GM21786 (cell line): ENCODE measurements around the gene TSPAN14.

Source experiments
- ATAC-seq: cut with Tn5 transposase; IDR thresholded peaks from one replicate; pipeline ENCODE4 v1.9.1; 2021; ENCODE audit not compliant: unreplicated experiment

Gene TSPAN14

DNA sequence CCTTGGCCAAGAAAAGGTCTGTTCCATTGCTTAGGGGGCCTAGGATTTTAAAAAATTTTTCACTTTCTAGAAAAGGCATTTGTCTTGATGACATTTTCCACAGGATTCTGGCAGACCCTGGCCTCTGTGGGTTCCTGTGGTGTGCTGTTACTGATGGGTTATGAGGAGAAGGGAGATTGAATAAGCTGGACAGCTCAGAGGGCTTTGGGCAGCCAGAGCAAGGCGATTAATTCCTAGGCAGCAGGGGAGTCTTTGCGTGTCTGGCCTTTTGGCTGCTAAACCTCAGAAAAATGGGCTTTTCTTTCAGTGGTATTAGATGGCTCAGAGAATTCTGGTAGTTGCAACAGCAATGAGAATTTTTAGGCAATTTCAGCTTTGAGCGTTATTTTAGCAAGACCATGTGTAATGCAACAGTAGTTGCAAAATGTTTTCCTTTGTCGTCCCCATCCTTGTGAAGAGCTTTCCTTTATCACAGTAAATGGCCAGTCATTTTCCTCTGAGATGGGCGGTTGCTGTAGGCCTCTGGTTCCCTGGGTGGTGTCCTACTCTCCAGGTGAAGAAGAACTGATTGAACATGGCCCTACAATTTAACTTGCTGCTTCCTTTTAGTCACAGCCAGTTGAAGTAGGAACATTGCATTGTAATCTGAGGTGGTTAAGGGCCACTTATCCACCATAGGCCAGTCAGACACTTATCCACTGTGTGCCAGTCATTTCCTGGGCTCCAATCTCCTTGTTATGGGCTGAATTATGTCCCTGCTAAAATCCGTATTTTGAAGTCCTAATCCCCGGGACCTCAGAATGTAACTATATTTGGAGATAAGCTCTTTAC, 126.7 kb downstream of the TSPAN14 start:
- no peak for ATAC-seq

DNA sequence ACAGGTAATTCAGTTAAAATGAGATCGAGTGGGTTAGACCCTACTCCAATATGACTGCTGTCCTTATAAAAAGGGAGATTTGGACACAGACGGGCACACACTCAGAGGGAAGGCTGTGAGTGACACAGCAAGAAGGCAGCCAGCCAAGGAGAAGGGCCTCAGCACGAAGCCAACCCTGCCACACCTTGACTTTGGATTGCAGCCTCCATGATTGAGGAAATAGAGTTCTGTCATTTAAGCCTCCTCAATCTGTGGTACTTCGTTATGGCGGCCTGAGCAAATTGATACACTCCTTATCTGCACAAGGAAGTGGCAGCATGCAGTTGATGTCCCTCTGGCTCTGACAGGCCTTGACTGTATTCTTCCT, 127.3 kb downstream of the TSPAN14 start:
- ATAC-seq, result no peak

DNA sequence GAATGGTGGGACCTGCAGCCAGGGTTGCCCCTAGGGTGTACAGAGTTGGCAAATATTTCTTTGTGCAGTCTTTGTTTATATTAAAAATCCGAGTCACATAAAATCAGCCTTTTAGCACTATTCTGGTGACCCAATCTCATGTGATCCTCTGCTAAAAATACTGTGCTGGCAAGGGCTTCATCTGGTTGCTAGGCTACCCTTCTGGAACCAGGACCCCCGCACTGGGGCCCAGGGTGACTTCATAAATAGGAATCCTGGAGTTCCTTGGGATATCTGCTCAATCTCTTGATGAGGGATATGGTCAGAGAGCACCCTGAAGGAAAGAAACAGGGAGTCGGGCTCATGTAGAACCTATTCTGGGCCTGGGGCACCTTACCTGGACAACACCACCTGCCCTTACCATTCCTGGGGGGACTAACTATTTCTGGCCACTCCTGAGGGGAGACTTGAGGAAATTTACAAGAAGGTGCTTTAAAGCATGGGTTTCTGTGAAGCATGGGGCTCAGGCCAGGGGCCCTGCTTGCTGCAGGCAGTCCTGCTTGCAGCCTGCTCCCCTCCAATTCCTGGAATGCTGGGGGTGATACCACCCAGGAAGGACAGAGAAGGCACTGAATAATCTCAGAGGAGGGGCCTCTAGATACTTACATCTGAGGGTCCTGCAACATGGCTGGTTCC, 128.3 kb downstream of the TSPAN14 start:
- ATAC-seq, result no peak
